NK-92 treated with Interleukin-12 subunit alpha and Interleukin-12 subunit beta, amount 100 ng/mL, for 24 hours (cell line): ENCODE measurements around the gene GAMT.

ENCODE experiments used
- DNase-seq: peaks from one replicate; lab custom pipeline; 2025; lab: John Stamatoyannopoulos, UW

The GAMT gene

GRCh38 chr19:1384478-1385110 is 16.7 kb downstream of the GAMT start:
- no peak for DNase-seq

GRCh38 chr19:1384085-1384462 is 17.3 kb downstream of the GAMT start:
- no peak for DNase-seq

- DNase-seq = peak; percentile 91
Observed at GRCh38 chr19:1383312-1384084, 17.8 kb downstream of the GAMT start, which contains the start of gene NDUFS7. NDUFS7 (plus strand) TSS chr19:1383907; CDS start chr19:1383927, 20 bp downstream.

GRCh38 chr19:1383017-1383311 is 18.4 kb downstream of the GAMT start:
- DNase-seq = no peak

GRCh38 chr19:1382250-1382649 is 19.1 kb downstream of the GAMT start:
- no peak for DNase-seq

- no peak for DNase-seq
Observed at GRCh38 chr19:1379961-1380489, 21.3 kb downstream of the GAMT start.

- DNase-seq = no peak
Observed at GRCh38 chr19:1379126-1379905, 22.0 kb downstream of the GAMT start.

- no peak for DNase-seq
Observed at GRCh38 chr19:1377965-1378785, 23.2 kb downstream of the GAMT start.

- DNase-seq = no peak
Observed at GRCh38 chr19:1377176-1377964, 24.0 kb downstream of the GAMT start.

- DNase-seq = no peak
Observed at GRCh38 chr19:1376415-1376805, 24.9 kb downstream of the GAMT start.

- no peak for DNase-seq
Observed at GRCh38 chr19:1374250-1374577, 27.1 kb downstream of the GAMT start.

GRCh38 chr19:1373534-1374249 is 27.6 kb downstream of the GAMT start:
- no peak for DNase-seq

GRCh38 chr19:1373042-1373533 is 28.3 kb downstream of the GAMT start:
- DNase-seq = no peak

GRCh38 chr19:1370579-1371361 is 30.6 kb downstream of the GAMT start:
- DNase-seq = no peak

- DNase-seq = no peak
Observed at GRCh38 chr19:1369214-1369805, 32.0 kb downstream of the GAMT start.

GRCh38 chr19:1366899-1367870 is 34.2 kb downstream of the GAMT start:
- no peak for DNase-seq

GRCh38 chr19:1366296-1366695 is 35.0 kb downstream of the GAMT start:
- DNase-seq = no peak
